ENCODE data around the gene HSD3B1.
"Not testable (repeated sequence)": the region's sequence is repeated elsewhere in the genome, so short reads cannot be mapped to it uniquely, and the experiment has no call there.

The HSD3B1 gene

GRCh38 chr1:119553302-119554071 is 46.5 kb downstream of the HSD3B1 start:
- not testable (repeated sequence) for DNase-seq (ENCODE audit: low read depth, low spot score)

- peak; percentile 86 for DNase-seq (ENCODE audit: low read depth, low spot score)
Observed at GRCh38 chr1:119554183-119554582, 47.2 kb downstream of the HSD3B1 start.

GRCh38 chr1:119556423-119556822 is 49.4 kb downstream of the HSD3B1 start:
- DNase-seq (ENCODE audit: low read depth, low spot score), result no peak

GRCh38 chr1:119560402-119560801 is 53.4 kb downstream of the HSD3B1 start:
- DNase-seq (ENCODE audit: low read depth, low spot score), result not testable (repeated sequence)

GRCh38 chr1:119564548-119564947 is 57.5 kb downstream of the HSD3B1 start:
- no peak for DNase-seq (ENCODE audit: low read depth, low spot score)

Measured in astrocyte of the hippocampus (primary cell).